Activated CD4-positive, alpha-beta T cell treated with anti-CD3 and anti-CD28 coated beads, Interleukin-2, amount 50 U/mL, for 1 hour (primary cell): ENCODE measurements around the gene MAML1.

Experiments used
- DNase-seq: peaks from one replicate; pipeline ENCODE4 v3.0.0-alpha.2; 2020

MAML1 gene

DNA sequence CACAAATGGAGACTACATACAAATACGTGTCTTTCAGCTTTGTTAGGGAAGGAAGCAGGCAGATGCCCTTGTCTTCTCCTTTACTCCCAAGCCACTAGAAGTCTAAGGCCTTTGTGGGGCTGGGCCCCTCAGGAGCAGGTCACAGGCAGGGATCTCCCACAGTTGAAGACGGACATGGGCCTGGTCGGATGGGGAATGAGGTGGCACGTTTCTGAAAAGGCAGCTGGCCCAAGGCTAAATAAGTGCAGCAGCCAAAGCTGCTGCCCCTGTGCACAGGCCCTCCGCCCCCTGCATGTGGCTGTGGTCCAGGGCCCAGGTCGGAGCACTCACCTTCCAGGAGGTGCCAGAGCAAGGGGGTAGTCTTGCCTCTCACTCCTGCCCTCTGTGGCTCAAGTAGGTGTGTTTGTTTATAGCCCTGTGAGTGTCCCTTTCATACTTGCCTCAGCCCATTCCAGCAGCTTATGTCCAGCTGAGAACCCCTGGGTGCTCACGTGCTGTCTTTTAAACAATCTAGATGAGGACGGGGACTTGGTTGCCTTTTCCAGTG lies 89.9 kb downstream of the MAML1 start:
- DNase-seq: no peak

DNA sequence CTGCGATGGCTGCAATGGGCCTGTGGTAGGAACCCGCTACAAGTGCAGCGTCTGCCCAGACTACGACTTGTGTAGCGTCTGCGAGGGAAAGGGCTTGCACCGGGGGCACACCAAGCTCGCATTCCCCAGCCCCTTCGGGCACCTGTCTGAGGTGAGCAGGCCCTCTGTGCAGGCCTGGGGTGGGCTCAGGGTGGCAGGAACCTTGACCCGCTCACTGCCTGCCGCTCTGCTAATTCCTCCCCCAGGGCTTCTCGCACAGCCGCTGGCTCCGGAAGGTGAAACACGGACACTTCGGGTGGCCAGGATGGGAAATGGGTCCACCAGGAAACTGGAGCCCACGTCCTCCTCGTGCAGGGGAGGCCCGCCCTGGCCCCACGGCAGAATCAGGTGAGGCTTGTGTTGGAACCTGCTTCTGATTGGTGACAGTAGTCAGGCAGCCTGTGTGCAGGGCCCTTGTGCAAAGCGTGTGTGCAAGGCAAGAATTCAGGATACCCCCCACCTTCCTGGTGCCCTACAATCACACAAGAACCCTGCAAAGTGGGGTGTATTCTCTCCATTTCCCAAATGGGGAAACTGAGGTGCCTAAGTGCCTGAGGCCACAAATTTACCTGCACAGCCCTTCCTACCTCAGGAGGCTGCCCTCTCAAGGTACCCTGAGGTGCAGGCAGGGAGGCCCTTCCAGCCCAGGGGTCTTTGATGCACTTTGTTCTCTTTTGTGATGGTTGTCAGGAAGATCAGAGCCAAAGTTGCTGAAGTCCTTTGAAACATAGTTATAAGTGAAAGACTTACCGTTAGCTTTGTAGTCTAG lies 91.5 kb downstream of the MAML1 start:
- DNase-seq: no peak

DNA sequence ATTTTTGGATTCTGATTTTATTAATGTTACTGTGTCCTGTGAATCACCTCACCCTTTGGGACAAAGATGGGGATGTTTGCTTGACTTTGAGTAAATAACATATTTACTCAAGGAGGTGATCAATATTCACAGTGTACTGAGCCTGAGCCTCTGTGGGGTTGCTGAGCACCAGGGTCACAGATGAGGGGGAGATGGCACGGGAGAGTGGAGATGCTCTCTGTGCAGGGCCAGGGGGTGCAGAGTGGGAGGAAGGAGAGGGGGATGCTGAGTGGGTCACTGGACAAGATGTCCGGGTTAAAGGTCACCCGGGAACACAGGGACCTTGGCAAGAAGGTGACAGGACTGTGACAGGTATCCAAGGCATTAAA lies 92.1 kb downstream of the MAML1 start:
- DNase-seq: no peak

DNA sequence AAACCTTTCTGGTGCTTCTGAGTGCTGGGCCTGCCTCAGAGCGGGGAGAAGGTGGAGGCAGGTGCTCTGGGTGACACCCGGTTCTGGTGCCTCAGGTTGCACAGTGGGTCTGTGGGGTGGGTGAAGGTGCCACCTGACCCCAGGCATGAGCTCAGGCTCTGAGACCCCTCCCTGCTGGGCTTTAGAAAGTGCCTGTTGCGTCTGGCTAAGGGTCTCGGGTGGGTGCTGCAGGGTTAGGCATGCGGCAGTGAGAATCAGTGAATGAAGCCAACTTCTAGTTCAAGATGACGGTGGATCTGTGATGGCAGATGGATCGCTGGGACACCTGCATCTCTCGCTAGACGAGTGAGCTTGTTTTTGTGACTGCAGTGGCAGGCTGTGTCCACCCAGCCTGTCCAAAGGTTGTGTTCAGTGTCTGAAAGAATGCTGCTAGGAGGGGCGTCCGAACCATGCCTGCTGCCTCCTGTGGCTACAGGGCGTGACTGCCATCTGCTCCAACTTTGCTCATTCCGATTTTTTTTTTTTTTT lies 93.1 kb downstream of the MAML1 start:
- DNase-seq: no peak
